NOMO-1 treated with dmso at 0.1 percent for 144 hours (cell line): ENCODE data around the gene PLCL2.
"Not testable (repeated sequence)": the region's sequence is repeated elsewhere in the genome, so short reads cannot be mapped to it uniquely, and the experiment has no call there.

ENCODE experiments used
- DNase-seq: peaks from one replicate; lab custom pipeline; 2025; ENCODE audit not compliant: unreplicated experiment; lab: John Stamatoyannopoulos, UW

PLCL2 gene

GRCh38 chr3:16957852-16958251 is 73.1 kb downstream of the PLCL2 start:
- DNase-seq = not testable (repeated sequence)

- DNase-seq = no peak
These were observed 75.4 kb downstream of the PLCL2 start for GRCh38 chr3:16960125-16960524.

GRCh38 chr3:16961621-16962205 is 77.0 kb downstream of the PLCL2 start:
- no peak for DNase-seq

- DNase-seq = no peak
These were observed 90.3 kb downstream of the PLCL2 start for GRCh38 chr3:16975083-16975482.

GRCh38 chr3:16978234-16978920 is 93.6 kb downstream of the PLCL2 start:
- DNase-seq = no peak

- no peak for DNase-seq
These were observed 94.1 kb downstream of the PLCL2 start for GRCh38 chr3:16978921-16979271.

GRCh38 chr3:16979769-16980515 is 95.2 kb downstream of the PLCL2 start:
- not testable (repeated sequence) for DNase-seq

GRCh38 chr3:16980526-16980925 is 95.8 kb downstream of the PLCL2 start:
- not testable (repeated sequence) for DNase-seq

- DNase-seq = no peak
These were observed 97.7 kb downstream of the PLCL2 start for GRCh38 chr3:16982460-16982859.

- no peak for DNase-seq
These were observed 100.9 kb downstream of the PLCL2 start for GRCh38 chr3:16985608-16986007.

- no peak for DNase-seq
These were observed 102.4 kb downstream of the PLCL2 start for GRCh38 chr3:16987141-16987540.

GRCh38 chr3:16990163-16990562 is 105.4 kb downstream of the PLCL2 start:
- DNase-seq = no peak

- DNase-seq = no peak
These were observed 107.4 kb downstream of the PLCL2 start for GRCh38 chr3:16992198-16992597.

GRCh38 chr3:16993227-16993626 is 108.5 kb downstream of the PLCL2 start:
- no peak for DNase-seq

GRCh38 chr3:16994854-16995525 is 110.2 kb downstream of the PLCL2 start:
- no peak for DNase-seq

GRCh38 chr3:16995601-16996000 is 110.8 kb downstream of the PLCL2 start:
- no peak for DNase-seq

GRCh38 chr3:16998236-16998923 is 113.6 kb downstream of the PLCL2 start:
- DNase-seq = no peak

- no peak for DNase-seq
These were observed 114.4 kb downstream of the PLCL2 start for GRCh38 chr3:16999161-16999560.

GRCh38 chr3:16999871-17000270 is 115.1 kb downstream of the PLCL2 start:
- no peak for DNase-seq

- no peak for DNase-seq
These were observed 118.7 kb downstream of the PLCL2 start for GRCh38 chr3:17003457-17003856.
